ENCODE data around the gene ZNF385D.

Gene ZNF385D

DNA sequence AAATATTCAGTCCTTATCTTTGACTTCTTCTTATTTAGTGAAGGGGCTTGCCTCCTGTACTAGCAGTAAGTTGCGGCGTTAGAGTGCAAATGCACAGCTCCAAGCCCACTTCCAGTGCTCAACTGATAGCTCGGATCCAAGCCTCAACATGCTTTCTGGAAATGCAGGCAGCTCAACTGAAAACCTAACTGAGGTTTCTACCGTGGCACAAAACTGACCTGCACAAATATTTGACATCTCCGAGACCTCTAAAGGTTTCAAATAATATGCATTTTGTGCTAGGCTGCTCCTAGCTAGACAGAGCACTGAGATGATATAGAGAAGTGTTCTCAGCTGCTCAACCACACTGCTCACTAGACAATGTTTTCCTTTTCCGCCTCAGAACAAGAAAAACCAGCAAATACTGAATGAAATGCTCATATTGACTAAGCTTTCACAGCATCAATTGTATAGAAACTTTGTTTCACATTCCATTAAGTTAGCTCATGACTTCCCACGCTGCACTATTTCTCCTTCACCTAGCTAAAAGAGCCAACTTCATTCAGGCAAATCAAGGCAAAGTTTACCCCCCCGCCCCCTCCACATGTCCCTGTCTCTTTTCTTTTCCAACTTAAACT, 822 bp downstream of the ZNF385D start:
- DNase-seq (ENCODE audit: low read depth): peak; percentile 27

DNA sequence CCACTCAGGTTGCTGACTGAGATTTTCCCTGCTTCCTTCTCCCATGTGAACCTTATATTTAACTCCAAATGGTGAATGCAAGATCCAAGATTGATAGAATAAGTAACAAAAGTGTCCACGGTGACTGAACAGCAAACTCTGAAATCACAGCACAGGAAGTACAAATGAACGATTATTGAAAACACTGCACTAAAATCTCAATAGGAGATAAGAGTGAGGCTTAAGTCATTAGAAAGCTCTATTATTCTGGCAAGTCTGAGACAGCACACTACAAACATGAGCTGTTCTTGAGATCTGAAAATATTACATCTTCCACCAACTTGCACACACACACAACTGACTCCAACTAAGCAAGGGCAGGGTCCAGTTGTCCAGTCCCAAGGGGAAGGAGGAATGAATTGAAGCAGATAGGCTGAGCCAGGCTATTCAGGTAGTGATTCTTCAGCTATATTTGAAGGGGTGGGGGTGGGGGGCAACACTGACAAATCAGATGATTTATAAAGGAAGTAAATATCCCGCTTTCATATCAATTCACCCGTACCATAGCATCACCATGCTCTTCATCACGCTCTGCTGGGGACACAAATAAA, 2.9 kb downstream of the ZNF385D start:
- no peak for DNase-seq (ENCODE audit: low read depth)

DNA sequence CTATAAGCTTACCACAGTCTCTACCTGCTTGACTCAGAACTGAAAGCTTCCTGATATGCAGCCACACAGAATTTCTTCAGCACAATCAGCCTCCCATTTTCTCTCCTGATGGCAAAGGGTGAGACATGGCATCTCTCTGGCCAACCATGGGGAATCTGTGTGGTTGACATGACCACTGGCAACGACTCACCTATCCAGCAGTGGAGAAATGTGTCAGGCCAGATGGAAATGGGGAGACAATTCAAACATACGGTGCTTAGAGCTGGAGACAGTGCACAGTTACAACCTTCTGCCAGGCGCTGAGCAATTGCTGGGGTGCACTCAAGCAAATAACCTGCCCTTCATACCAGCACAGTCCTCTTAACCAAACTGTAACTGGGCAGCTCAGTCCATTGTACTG, 3.6 kb downstream of the ZNF385D start:
- no peak for DNase-seq (ENCODE audit: low read depth)

GRCh38 chr3:21745966-21746365, 5.0 kb downstream of the ZNF385D start:
- no peak for DNase-seq (ENCODE audit: low read depth)

DNA sequence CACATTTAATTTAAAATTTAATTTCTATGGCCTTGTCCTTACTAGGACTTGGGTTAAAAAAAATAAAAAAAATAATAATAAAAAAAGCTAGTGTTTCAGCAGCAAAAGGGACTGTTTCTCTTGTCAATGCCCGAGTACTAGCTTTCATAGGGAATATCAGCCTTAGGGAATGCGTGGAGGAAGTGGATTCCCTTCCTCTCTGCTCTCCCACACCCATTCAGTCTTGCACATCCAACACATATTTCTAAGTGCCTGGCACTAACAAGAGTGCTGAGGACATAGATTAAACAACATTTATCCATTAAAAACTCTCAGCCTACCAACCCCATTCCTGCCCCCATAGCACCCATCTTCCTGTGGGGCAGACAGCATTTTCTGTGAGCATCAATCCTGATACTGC, 6.2 kb downstream of the ZNF385D start:
- no peak for DNase-seq (ENCODE audit: low read depth)

GRCh38 chr3:21738935-21739702, 11.9 kb downstream of the ZNF385D start:
- no peak for DNase-seq (ENCODE audit: low read depth)

GRCh38 chr3:21738283-21738682, 12.7 kb downstream of the ZNF385D start:
- no peak for DNase-seq (ENCODE audit: low read depth)

DNA sequence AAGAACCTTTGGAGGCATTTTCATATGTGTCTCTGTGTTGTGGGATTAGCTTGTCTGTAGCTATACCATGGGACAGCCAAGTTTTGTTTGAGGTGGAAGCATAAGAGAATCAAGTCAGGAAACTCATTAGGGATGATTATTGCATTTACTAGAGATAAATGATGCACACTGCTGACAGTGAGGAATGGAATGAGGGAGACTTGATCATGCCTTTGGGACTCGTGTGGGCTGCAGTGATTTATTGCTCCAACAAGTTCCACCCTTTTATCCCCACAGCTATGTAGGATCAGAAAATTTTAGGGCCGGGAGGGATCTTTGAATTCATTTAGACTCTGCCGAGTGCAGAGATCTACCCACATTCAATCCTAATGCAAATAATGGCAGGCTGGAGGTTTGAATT, 16.3 kb downstream of the ZNF385D start:
- no peak for DNase-seq (ENCODE audit: low read depth)

DNA sequence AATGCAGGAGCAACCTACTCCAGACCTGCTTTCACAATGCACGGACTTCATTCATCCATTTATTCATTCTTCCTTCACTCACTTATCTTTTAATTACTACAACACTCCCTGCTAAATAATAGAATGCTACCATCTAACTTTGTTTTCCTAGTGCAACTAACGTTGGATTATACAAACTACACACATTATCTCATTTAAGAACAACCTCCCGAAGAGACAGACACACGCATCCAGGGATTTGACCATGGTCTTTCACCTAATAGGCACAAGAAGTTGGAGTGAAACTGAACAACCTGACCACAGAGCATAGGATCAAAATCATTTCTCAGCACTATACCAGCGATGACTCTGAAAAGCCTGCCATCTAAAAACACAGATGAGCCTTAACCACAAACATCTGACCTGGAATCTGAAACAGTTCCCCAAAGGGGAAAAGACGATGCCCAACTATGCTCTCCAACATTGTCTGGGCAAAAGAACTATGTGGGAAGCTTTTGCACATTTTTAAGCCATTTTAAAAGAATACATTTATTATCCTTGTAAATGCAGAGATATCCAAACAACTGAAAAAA, 21.0 kb downstream of the ZNF385D start:
- peak; percentile 41 for DNase-seq (ENCODE audit: low read depth)

DNA sequence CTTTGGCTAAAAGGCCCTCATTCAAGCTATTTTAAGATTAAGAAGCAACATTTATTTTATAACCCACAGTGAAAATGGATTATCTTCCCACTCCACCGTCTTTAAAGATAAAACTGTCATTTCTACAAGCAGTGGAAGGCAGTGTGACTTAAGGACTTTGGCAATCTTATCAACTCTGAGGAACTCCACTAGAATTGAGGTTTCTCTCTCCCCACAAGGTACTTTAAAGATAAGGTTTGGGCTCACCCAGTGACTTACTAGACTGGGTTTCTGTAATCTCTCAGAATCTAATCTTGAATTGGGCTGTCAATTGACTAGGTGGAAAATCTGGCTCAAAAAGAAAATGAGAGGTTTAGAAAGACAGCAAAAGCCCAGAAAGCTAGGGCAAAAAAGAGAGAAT, 21.7 kb downstream of the ZNF385D start:
- DNase-seq (ENCODE audit: low read depth): no peak

DNA sequence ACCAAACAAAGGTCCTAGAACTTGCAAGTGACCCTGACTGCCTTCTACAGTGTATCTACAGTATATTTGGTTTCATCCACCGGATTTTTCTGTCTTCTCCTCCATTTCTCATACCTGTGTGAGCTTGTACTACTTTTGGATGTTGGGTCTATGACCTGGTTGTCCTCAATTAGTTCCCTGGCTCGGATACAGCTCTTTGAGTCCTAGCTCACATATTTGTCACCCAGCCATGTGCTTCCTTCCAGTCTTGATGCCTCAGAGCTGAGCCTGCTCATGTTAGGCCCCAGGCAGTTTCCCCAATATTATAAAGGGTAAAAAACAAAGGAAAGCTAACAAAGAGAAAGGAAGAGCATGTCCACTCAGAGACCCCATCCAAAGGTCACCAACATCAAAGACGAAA, 28.2 kb downstream of the ZNF385D start:
- no peak for DNase-seq (ENCODE audit: low read depth)

- DNase-seq (ENCODE audit: low read depth): no peak
Observed at GRCh38 chr3:21722301-21722700, 28.7 kb downstream of the ZNF385D start.

GRCh38 chr3:21718943-21719591, 31.9 kb downstream of the ZNF385D start:
- DNase-seq (ENCODE audit: low read depth): no peak

GRCh38 chr3:21718161-21718765, 32.7 kb downstream of the ZNF385D start:
- peak; percentile 97 for DNase-seq (ENCODE audit: low read depth)

DNA sequence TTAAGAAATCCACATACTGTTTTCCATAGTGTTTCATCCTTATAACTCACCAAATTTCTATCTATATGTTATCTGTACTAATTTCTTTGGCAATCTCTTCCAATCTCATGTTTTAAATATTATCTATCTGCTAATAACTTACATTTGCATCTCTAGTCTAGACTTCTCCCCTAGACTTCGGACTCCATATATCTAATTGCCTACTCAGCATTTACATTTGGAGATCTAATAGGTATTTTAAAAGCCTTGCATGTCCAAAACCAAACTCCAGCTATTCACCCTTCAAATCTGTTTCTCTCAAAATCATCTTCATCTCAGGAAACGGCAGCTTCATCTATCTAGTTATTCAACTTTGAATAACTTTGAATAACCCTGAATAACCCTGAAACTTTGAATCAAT, 35.3 kb downstream of the ZNF385D start:
- no peak for DNase-seq (ENCODE audit: low read depth)

DNA sequence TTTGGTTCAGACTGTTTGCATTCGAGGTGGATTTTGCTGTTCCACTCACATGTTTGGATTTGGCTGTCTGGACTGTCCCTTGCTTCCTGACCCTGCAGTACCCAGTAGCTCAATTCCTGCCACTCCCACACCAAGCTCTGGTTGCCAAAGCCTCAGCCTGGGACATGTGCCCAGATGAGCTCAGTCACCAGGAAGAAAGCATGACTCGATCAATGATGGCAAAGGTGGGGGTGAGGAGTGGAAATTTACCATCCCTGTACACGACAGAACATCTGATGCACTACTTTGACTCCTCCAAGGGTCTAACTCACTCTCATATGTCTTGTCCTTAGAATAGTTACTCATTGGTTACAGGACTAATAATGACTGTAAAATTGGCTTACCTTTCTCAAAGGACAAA, 45.2 kb downstream of the ZNF385D start:
- no peak for DNase-seq (ENCODE audit: low read depth)

- DNase-seq (ENCODE audit: low read depth): no peak
Observed at GRCh38 chr3:21704796-21705195, 46.2 kb downstream of the ZNF385D start.

- DNase-seq (ENCODE audit: low read depth): no peak
Observed at GRCh38 chr3:21703291-21703690, 47.7 kb downstream of the ZNF385D start.

DNA sequence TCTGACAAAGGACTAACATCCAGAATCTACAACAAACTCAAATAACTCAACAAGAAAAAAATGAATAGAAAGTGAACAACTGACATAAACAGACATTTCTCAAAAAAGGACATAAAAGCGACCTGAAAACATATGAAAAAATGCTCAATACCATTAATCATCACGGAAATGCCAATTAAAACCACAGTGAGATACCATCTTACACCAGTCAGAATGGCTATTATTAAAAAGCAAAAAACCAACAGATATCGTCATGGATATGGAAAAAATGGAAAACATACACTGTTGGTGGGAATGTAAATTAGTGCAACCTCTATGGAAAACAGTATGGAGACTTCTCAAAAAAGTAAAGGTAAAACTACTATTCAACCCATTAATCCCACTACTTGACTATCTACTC, 53.3 kb downstream of the ZNF385D start:
- DNase-seq (ENCODE audit: low read depth): no peak

DNA sequence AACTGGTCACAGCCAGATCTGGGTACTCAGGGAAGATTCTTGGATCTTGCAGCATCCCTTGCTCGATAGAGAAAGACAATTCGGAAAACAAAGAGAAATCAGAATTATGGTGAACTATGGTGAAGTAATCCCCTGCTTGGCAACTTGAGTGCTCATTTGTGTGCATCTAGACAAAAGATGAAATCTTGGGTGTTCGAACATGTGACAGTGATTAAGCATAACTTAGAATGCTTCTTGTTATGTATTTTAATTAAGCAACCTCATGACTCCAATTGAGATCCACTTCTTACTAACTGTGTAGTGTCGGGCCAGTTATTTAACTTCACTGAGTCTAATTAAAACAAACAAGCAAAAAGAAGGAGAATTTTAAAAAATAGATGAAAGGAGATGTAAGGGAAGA, 56.5 kb downstream of the ZNF385D start:
- DNase-seq (ENCODE audit: low read depth): no peak

GRCh38 chr3:21691036-21691435, 60.0 kb downstream of the ZNF385D start:
- DNase-seq (ENCODE audit: low read depth): no peak

GRCh38 chr3:21682206-21682605, 68.8 kb downstream of the ZNF385D start:
- no peak for DNase-seq (ENCODE audit: low read depth)

All from non-pigmented ciliary epithelial cell (primary cell).